ENCODE data around the gene GRK4. TPM values are rescaled to one million over a fixed set of nuclear protein-coding genes. Genes with fewer than 3 reads are reported as not detected.

The GRK4 gene
- total RNA-seq, 6 donors from 2014 or later: 3.3 to 10.4 (median 4.7) TPM

DNA sequence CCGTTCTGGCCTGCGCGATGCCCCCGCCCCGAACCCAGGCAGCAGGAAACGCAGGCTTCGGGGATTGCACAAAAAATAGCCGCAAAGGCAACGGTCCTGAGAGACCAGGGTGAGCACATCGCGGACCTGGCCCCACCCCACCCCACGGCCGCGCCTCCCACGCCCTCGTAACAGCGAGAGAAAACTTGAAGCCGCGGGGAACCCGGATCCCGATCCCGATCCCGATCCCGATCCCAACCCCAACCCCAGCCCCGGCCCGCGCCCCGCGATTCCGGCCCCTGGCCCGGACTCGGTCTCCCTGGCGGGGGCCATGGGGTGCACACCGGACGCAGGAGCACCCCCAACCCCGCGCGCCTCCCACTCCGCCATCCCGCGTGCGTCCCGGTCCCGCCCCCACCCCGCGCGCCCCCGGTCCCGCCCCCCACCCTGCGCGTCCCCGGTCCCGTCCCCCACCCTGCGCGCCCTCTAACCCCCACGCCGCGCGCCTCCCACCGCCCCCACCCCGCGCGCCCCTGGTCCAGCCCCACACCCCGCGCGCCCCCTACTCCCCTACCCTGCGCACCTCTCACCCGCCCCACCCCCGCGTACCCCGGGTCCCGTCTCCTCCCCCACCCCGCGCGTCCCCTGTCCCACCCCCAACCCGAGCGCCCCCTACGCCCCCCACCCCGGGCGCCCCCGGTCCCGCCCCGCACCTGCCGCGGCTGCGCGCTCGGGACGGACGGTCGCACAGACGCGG lies 29.1 kb upstream of the GRK4 start:
- Histone ChIP-seq H3K4me1 (peaks cover 53 to 79% (median 74%) of the 10 kb centered on the region in 4 donors), H3K4me3 (peak overlapping the region; percentile 59 to 95 (median 76)), H3K27me3 (no peaks in the 10 kb centered on the region), H3K9me3 (no peaks in the 10 kb centered on the region), H3K27ac (peak overlapping the region; percentile 87 to 94 (median 92)), H3K36me3 (peaks cover 5 to 53% (median 37%) of the 10 kb centered on the region in 4 donors)
- DNase-seq (peak; percentile 67 to 93), ATAC-seq (ENCODE audit: low FRiP score in 2 of 2) (peak in 1 of 2 donors; percentile 75)
- 0% methylated on average over 22 of the region's 93 CpGs; no CpG with 5 or more reads in 1 of the 2 donors for WGBS, 2 donors
- TF ChIP-seq, protein P1, sequence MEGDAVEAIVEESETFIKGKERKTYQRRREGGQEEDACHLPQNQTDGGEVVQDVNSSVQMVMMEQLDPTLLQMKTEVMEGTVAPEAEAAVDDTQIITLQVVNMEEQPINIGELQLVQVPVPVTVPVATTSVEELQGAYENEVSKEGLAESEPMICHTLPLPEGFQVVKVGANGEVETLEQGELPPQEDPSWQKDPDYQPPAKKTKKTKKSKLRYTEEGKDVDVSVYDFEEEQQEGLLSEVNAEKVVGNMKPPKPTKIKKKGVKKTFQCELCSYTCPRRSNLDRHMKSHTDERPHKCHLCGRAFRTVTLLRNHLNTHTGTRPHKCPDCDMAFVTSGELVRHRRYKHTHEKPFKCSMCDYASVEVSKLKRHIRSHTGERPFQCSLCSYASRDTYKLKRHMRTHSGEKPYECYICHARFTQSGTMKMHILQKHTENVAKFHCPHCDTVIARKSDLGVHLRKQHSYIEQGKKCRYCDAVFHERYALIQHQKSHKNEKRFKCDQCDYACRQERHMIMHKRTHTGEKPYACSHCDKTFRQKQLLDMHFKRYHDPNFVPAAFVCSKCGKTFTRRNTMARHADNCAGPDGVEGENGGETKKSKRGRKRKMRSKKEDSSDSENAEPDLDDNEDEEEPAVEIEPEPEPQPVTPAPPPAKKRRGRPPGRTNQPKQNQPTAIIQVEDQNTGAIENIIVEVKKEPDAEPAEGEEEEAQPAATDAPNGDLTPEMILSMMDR (IDR thresholded peaks at IDR 0.05): peak in 1 of 6 experiments; percentile 9
- TF ChIP-seq POLR2AphosphoS5 (IDR thresholded peaks at IDR 0.05) (peak in 1 of 2 donors; percentile 7), EP300 (IDR thresholded peaks at IDR 0.05) (no peak), POLR2A (IDR thresholded peaks at IDR 0.05) (no peak)

DNA sequence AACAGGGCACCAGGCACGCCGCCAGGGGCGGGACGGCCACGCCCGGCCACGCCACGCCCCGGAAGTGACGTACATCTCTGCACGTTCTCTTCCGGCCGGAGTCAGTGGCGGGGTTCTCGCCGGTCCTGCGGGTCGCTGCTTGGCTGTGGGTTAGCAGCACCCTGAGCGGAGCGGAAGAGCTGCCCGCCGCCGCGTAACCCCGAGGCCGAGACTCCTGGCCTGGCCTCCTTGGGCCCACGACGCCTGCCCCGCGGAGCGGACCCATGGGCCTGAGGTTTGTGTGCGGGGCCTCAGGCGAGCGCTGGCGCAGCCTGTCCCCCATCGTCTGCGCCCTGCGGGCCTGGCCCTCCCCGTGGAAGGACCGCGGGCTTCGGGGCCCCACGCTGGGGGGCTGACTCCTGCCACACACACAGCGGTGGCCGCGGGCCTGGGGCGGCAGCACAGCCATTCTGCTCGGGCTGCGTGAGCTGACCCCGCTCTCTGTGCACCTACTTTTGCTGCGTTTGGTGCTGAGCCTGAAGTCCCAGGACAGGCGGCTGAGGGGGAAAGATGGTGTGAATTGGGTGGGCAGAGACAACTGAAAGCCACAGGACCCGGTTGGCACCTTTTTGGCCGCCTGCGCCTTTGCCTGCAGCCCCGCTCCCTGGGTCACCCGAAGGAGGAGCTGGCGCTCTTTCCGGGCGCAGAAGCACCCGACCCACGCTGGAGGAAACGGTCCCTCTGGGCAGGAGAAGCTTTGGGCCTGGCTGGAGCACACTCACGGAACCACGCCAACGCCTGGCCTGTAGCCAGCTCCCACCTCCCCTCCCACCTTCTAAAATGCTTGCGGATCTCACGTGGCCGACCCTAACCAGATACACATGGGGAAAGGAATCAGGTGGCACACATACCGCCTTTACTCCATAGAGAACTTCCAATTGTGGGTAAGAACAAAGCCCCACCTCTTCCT lies 28.3 kb upstream of the GRK4 start:
- WGBS, 2 donors: 2 to 6% methylated on average over 4 to 27 of the region's 70 CpGs
- peak in 1 of 4 donors; percentile 83 for TF ChIP-seq EP300 (IDR thresholded peaks at IDR 0.05)
- peak in 3 of 4 donors; percentile 84 to 98 (median 97) for TF ChIP-seq POLR2A (IDR thresholded peaks at IDR 0.05)
- TF ChIP-seq POLR2AphosphoS5 (IDR thresholded peaks at IDR 0.05): peak; percentile 97 to 99
- TF ChIP-seq, protein P1 (IDR thresholded peaks at IDR 0.05): peak in 4 of 6 experiments; percentile 36 to 53 (median 48)
- peak; percentile 71 to 90 for ATAC-seq (ENCODE audit: low FRiP score in 2 of 2)
- Histone ChIP-seq H3K9me3 (no peaks in the 10 kb centered on the region), H3K4me3 (peak overlapping the region; percentile 59 to 95 (median 72)), H3K27ac (peak overlapping the region; percentile 87 to 94 (median 92)), H3K27me3 (no peaks in the 10 kb centered on the region), H3K4me1 (peaks cover 51 to 71% (median 67%) of the 10 kb centered on the region in 4 donors), H3K36me3 (peaks cover 8 to 53% (median 37%) of the 10 kb centered on the region in 4 donors)
- DNase-seq: peak; percentile 94 to 99

DNA sequence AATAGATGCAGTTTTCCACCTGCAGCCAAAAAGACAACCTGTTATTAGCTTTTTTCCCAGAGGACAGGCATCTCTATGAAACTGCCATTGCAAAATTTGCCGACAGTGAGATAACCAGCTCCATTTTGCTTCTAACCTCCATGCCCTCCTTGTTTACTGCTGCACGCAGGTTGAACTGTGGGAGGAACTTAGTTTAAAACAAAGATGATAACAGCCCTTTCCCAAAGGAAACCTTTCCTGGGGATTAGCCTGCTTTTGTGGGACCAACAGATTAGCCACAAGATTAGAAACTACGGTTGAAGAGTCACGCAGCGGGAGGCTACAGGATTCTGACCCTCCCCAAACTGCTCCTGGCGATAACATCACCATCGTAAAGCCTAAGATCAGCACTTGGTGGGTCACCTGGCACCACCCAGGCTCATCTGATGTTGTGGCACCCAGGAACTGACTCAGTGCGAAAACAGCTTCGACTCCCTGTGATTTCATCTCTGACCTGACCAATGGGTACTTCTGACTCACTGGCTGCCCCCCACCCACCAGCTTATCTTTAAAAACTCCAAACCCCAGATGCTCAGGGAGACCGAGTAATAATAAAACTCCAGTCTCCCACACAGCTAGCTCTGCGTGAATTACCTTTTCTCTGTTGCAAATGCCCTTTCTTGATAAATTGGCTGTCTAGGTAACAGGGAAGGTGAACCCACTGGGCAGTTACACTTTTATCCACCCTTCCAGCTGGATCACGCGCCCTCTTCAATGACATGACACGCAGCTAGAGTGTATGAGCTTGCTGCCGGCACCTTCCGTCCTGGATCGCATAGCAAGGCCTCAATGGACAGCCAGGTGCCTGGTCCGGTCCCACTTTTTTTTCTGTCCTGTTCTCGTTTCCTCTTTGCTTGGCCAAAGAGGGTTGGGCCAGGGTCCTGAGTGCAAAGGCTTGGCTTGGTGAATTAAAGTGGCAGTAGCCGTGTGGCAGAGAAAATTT lies 27.3 kb upstream of the GRK4 start:
- Histone ChIP-seq H3K4me3 (peak overlapping the region in 3 of 4 donors; percentile 59 to 95 (median 76)), H3K36me3 (peaks cover 15 to 54% (median 37%) of the 10 kb centered on the region in 4 donors), H3K27me3 (no peaks in the 10 kb centered on the region), H3K27ac (peak overlapping the region; percentile 87 to 94 (median 92)), H3K4me1 (peaks cover 46 to 61% (median 59%) of the 10 kb centered on the region in 4 donors), H3K9me3 (no peaks in the 10 kb centered on the region)
- WGBS, 2 donors: 81 to 84% methylated on average over 19 to 20 of the region's 20 CpGs
- TF ChIP-seq, protein P1 (IDR thresholded peaks at IDR 0.05): no peak
- TF ChIP-seq POLR2A (IDR thresholded peaks at IDR 0.05): no peak
- no peak for TF ChIP-seq POLR2AphosphoS5 (IDR thresholded peaks at IDR 0.05)
- no peak for TF ChIP-seq EP300 (IDR thresholded peaks at IDR 0.05)
- no peak for ATAC-seq (ENCODE audit: low FRiP score in 2 of 2)
- peak in 1 of 2 donors; percentile 24 for DNase-seq

DNA sequence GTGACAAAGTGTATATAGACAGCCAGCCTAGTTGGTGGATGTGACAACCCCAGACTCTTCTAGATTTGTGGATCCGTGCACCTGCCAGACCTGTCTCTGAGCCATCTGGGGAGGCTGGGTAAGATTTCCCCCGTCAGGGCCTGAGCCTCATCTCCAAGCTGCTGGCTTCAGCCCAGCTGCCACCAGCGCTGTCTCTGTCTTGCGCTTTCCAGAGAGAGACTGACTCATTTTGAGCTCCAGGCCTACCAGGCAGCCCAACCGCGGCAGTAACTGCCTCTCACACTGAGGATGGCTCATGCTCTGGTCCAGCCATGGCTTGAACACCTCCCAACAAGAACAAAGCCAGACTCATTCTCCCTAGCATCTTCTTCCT lies 26.6 kb upstream of the GRK4 start:
- H3K27ac ChIP-seq: peak overlapping the region; percentile 45 to 63 (median 51)
- no peak overlapping the region for H3K4me3 ChIP-seq
- H3K27me3 ChIP-seq: no peaks in the 10 kb centered on the region
- peaks cover 39 to 54% (median 52%) of the 10 kb centered on the region in 4 donors for H3K4me1 ChIP-seq
- TF ChIP-seq POLR2A (IDR thresholded peaks at IDR 0.05) (no peak), POLR2AphosphoS5 (IDR thresholded peaks at IDR 0.05) (no peak), EP300 (IDR thresholded peaks at IDR 0.05) (no peak)
- TF ChIP-seq, protein P1 (IDR thresholded peaks at IDR 0.05): no peak
- DNase-seq: peak in 1 of 2 donors; percentile 22
- H3K9me3 ChIP-seq: no peaks in the 10 kb centered on the region
- peaks cover 16 to 55% (median 39%) of the 10 kb centered on the region in 4 donors for H3K36me3 ChIP-seq
- 75 to 76% methylated on average over 3 to 5 of the region's 6 CpGs for WGBS, 2 donors
- ATAC-seq (ENCODE audit: low FRiP score in 2 of 2): no peak

All from upper lobe of left lung (tissue), 6 donors.